GM12891 (cell line): ENCODE results near the gene CCDC178.

ENCODE experiments used
- PAX5 ChIP-seq: IDR thresholded peaks from 2 replicates; pipeline ENCODE4 v1.6.1; 2011; ENCODE audit warnings: low read length, moderate library complexity, mild to moderate bottlenecking; ENCODE audit not compliant: insufficient read depth, severe bottlenecking
- POLR2A ChIP-seq: IDR thresholded peaks from 2 replicates; pipeline ENCODE4 v1.6.1; 2011; ENCODE audit warnings: low read depth, low read length, control low read depth
- POLR2AphosphoS5 ChIP-seq: IDR thresholded peaks from 2 replicates; pipeline ENCODE4 v1.6.1; 2011; ENCODE audit warnings: low read depth, low read length, control low read depth
- TAF1 ChIP-seq: IDR thresholded peaks from 2 replicates; pipeline ENCODE4 v1.6.1; 2011; ENCODE audit warnings: low read depth, low read length, control low read depth

- TF ChIP-seq POLR2AphosphoS5 (no peak), POLR2A (no peak), TAF1 (no peak), PAX5 (no peak)
Measured at GRCh38 chr18:32983721-32984120, 456.8 kb downstream of the CCDC178 start.
